H9 (cell line): ENCODE measurements around the gene IQSEC1. TPM values are rescaled to one million over a fixed set of nuclear protein-coding genes. Genes with fewer than 3 reads are reported as not detected.

Experiments
- DNase-seq: peaks from one replicate; pipeline ENCODE4 v3.0.0-alpha.2; 2017
- H2AFZ ChIP-seq: one replicate; pipeline ENCODE4 v1.6.1; 2013; ENCODE audit warnings: mild to moderate bottlenecking, low read length, control low read depth, moderate library complexity
- H2AK5ac ChIP-seq: 2 replicates; pipeline ENCODE4 v1.6.1; 2013; ENCODE audit warnings: low read length, control low read depth, mixed read lengths; ENCODE audit not compliant: insufficient read length
- H2BK120ac ChIP-seq: one replicate; pipeline ENCODE4 v1.6.1; 2013; ENCODE audit warnings: low read depth, mild to moderate bottlenecking, low read length, control low read depth, inconsistent platforms; ENCODE audit not compliant: poor library complexity, severe bottlenecking
- H2BK12ac ChIP-seq: 2 replicates; pipeline ENCODE4 v1.6.1; 2013; ENCODE audit warnings: low read length, control low read depth, mixed read lengths, low read depth; ENCODE audit not compliant: insufficient read length
- H2BK15ac ChIP-seq: 2 replicates; pipeline ENCODE4 v1.6.1; 2013; ENCODE audit warnings: low read depth, low read length, control low read depth
- H2BK20ac ChIP-seq: one replicate; pipeline ENCODE4 v1.6.1; 2013; ENCODE audit warnings: low read depth, mild to moderate bottlenecking, low read length, control low read depth, inconsistent platforms; ENCODE audit not compliant: poor library complexity, severe bottlenecking
- H2BK5ac ChIP-seq: 2 replicates; pipeline ENCODE4 v1.6.1; 2013; ENCODE audit warnings: low read length, control low read depth, mixed read lengths; ENCODE audit not compliant: insufficient read length
- H3K14ac ChIP-seq: 2 replicates; pipeline ENCODE4 v1.6.1; 2013; ENCODE audit warnings: low read length, control low read depth; ENCODE audit not compliant: insufficient read depth
- H3K18ac ChIP-seq: 2 replicates; pipeline ENCODE4 v1.6.1; 2013; ENCODE audit warnings: low read depth, mild to moderate bottlenecking, mixed read lengths, low read length, control low read depth; ENCODE audit not compliant: insufficient read length
- H3K23ac ChIP-seq: 2 replicates; pipeline ENCODE4 v1.6.1; 2013; ENCODE audit warnings: low read length, control low read depth, mixed read lengths, low read depth; ENCODE audit not compliant: insufficient read length
- H3K23me2 ChIP-seq: 2 replicates; pipeline ENCODE4 v1.6.1; 2013; ENCODE audit warnings: low read depth, mild to moderate bottlenecking, mixed read lengths, low read length, control low read depth; ENCODE audit not compliant: insufficient read length, poor library complexity, severe bottlenecking
- H3K27ac ChIP-seq: 2 replicates; pipeline ENCODE4 v1.5.1; 2013; ENCODE audit warnings: low read length, control low read depth, mixed read lengths, low read depth; ENCODE audit not compliant: insufficient read length
- H3K27me3 ChIP-seq: 2 replicates; pipeline ENCODE4 v1.6.1; 2013; ENCODE audit warnings: low read length, control low read depth, inconsistent platforms; ENCODE audit not compliant: insufficient read depth
- H3K4ac ChIP-seq: 2 replicates; pipeline ENCODE4 v1.6.1; 2013; ENCODE audit warnings: low read depth, mild to moderate bottlenecking, control low read depth, inconsistent platforms, low read length, moderate library complexity
- H3K4me1 ChIP-seq: 2 replicates; pipeline ENCODE4 v1.6.1; 2013; ENCODE audit warnings: low read length, control low read depth, inconsistent platforms; ENCODE audit not compliant: insufficient read depth
- H3K4me2 ChIP-seq: 2 replicates; pipeline ENCODE4 v1.6.1; 2013; ENCODE audit warnings: low read length, control low read depth, mixed read lengths; ENCODE audit not compliant: insufficient read length, insufficient read depth
- H3K56ac ChIP-seq: 2 replicates; pipeline ENCODE4 v1.6.1; 2013; ENCODE audit warnings: low read depth, mild to moderate bottlenecking, mixed read lengths, low read length, control low read depth; ENCODE audit not compliant: insufficient read length
- H3K79me1 ChIP-seq: 2 replicates; pipeline ENCODE4 v1.6.1; 2013; ENCODE audit warnings: low read depth, mild to moderate bottlenecking, moderate library complexity, low read length, control low read depth, inconsistent platforms; ENCODE audit not compliant: insufficient read depth, poor library complexity, severe bottlenecking
- H3K79me2 ChIP-seq: 2 replicates; pipeline ENCODE4 v1.6.1; 2013; ENCODE audit warnings: low read length, control low read depth, inconsistent platforms; ENCODE audit not compliant: insufficient read depth
- H3K9ac ChIP-seq: 2 replicates; pipeline ENCODE4 v1.6.1; 2013; ENCODE audit warnings: low read length, control low read depth, mixed read lengths; ENCODE audit not compliant: insufficient read length; ENCODE audit errors: extremely low read depth
- H3K9me3 ChIP-seq: one replicate; pipeline ENCODE4 v1.6.1; 2013; ENCODE audit warnings: low read depth, low read length, inconsistent platforms; ENCODE audit not compliant: control insufficient read depth
- H3T11ph ChIP-seq: one replicate; pipeline ENCODE4 v1.6.1; 2013; ENCODE audit warnings: mild to moderate bottlenecking, low read length, control low read depth, inconsistent platforms
- H4K20me1 ChIP-seq: one replicate; pipeline ENCODE4 v1.6.1; 2013; ENCODE audit not compliant: control insufficient read depth, insufficient read length, insufficient read depth
- H4K5ac ChIP-seq: 2 replicates; pipeline ENCODE4 v1.6.1; 2013; ENCODE audit warnings: low read depth, mild to moderate bottlenecking, mixed read lengths, low read length, control low read depth; ENCODE audit not compliant: insufficient read length
- H4K8ac ChIP-seq: replicated peaks from 2 replicates; pipeline ENCODE4 v1.6.1; 2013; ENCODE audit warnings: low read length, control low read depth, mixed read lengths, low read depth; ENCODE audit not compliant: insufficient read length
- H4K91ac ChIP-seq: 2 replicates; pipeline ENCODE4 v1.6.1; 2013; ENCODE audit warnings: low read depth, mild to moderate bottlenecking, moderate library complexity, mixed read lengths, low read length, control low read depth; ENCODE audit not compliant: insufficient read length
- H3K27ac Mint-ChIP-seq, 3 experiments: 2 replicates in 2 of 3; 3 replicates in 1 of 3; pipeline ENCODE4 v1.8.0; 2020 to 2021; ENCODE audit warnings: mixed read lengths in 3 of 3, mild to moderate bottlenecking in 1 of 3, moderate library complexity in 1 of 3
- H3K27me3 Mint-ChIP-seq: 2 replicates; pipeline ENCODE4 v1.8.0; 2021; ENCODE audit warnings: low read depth, mild to moderate bottlenecking, moderate library complexity, mixed read lengths
- H3K36me3 Mint-ChIP-seq, 3 experiments: 2 replicates in 2 of 3; 3 replicates in 1 of 3; pipeline ENCODE4 v1.8.0; 2020 to 2021; ENCODE audit warnings: low read depth in 3 of 3, mixed read lengths in 3 of 3; ENCODE audit not compliant: insufficient read depth in 1 of 3
- H3K4me1 Mint-ChIP-seq, 2 experiments: 2 replicates each; pipeline ENCODE4 v1.8.0; 2020; ENCODE audit warnings: mixed read lengths in 2 of 2
- H3K4me3 Mint-ChIP-seq, 2 experiments: 2 replicates in 1 of 2; 3 replicates in 1 of 2; pipeline ENCODE4 v1.8.0; 2020 to 2021; ENCODE audit warnings: mild to moderate bottlenecking in 2 of 2, mixed read lengths in 2 of 2, moderate library complexity in 1 of 2
- H3K9me3 Mint-ChIP-seq, 2 experiments: 2 replicates in 1 of 2; 3 replicates in 1 of 2; pipeline ENCODE4 v1.8.0; 2020; ENCODE audit warnings: mild to moderate bottlenecking in 2 of 2, mixed read lengths in 2 of 2, moderate library complexity in 1 of 2
- WGBS: extraction: QIAGEN DNeasy Blood & Tissue Kit; methylation state at CpG from one replicate; pipeline ENCODE4 v1.1.7; 2013; ENCODE audit warnings: missing lambda C conversion rate, low lambda C conversion rate, mixed read lengths; ENCODE audit not compliant: insufficient read length; ENCODE audit errors: extremely low coverage; 5-methylcytosine and 5-hydroxymethylcytosine counted together
- total RNA-seq: library from RNA; stranded (reverse); gene quantifications from 2 replicates; pipeline ENCODE4 v1.2.1, GENCODE V29; 2021
- TF ChIP-seq, protein P1 (sequence below): fragments of 200-600 bp; sonication (generic); conservative IDR thresholded peaks from 3 replicates; pipeline ENCODE4 v1.8.0; 2021; ENCODE audit warnings: antibody characterized with exemption, mild to moderate bottlenecking

IQSEC1 gene
- total RNA-seq, 1 experiment from 2014 or later: 19.1 TPM

DNA sequence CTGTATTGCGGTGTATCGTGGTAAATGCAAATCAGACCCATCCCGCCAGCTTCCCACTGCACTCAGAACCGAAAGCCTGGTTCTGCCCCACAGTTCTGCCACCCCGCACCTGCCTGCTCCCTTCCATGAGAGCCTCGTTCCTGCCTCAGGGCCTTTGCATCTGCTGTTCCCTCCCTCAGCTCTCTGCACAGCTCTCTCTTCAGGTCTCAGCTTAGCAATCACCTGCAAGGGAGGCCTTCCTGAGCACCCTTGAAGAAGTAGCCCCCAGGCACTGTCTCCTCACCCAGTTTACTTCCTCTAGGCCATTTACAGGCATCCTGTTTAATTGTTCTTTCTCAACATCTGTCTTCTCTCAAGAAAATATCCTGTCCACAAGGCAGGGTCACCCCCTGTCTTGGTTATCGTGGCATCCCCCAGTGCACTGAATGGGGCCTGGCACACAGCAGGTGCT is 13.3 kb upstream of the IQSEC1 start:
- Histone ChIP-seq H3K9me3 (no peaks in the 10 kb centered on the region), H2AFZ (no peak overlapping the region), H3K79me1 (no peaks in the 10 kb centered on the region), H4K8ac (no peak overlapping the region), H3K27me3 (no peaks in the 10 kb centered on the region), H3T11ph (no peak overlapping the region), H4K5ac (no peak overlapping the region), H2BK20ac (no peak overlapping the region), H3K23ac (no peak overlapping the region), H3K4ac (no peak overlapping the region), H2BK5ac (no peak overlapping the region), H4K20me1 (no peaks in the 10 kb centered on the region), H2BK15ac (no peak overlapping the region), H3K27ac (no peak overlapping the region), H3K23me2 (no peaks in the 10 kb centered on the region), H2AK5ac (no peak overlapping the region), H3K14ac (no peak overlapping the region), H3K4me2 (no peak overlapping the region), H3K56ac (no peak overlapping the region), H2BK120ac (no peak overlapping the region), H2BK12ac (no peak overlapping the region), H3K9ac (no peak overlapping the region), H3K79me2 (no peaks in the 10 kb centered on the region), H4K91ac (no peak overlapping the region), H3K4me1 (no peaks in the 10 kb centered on the region), H3K18ac (no peak overlapping the region)
- TF ChIP-seq, protein P1, sequence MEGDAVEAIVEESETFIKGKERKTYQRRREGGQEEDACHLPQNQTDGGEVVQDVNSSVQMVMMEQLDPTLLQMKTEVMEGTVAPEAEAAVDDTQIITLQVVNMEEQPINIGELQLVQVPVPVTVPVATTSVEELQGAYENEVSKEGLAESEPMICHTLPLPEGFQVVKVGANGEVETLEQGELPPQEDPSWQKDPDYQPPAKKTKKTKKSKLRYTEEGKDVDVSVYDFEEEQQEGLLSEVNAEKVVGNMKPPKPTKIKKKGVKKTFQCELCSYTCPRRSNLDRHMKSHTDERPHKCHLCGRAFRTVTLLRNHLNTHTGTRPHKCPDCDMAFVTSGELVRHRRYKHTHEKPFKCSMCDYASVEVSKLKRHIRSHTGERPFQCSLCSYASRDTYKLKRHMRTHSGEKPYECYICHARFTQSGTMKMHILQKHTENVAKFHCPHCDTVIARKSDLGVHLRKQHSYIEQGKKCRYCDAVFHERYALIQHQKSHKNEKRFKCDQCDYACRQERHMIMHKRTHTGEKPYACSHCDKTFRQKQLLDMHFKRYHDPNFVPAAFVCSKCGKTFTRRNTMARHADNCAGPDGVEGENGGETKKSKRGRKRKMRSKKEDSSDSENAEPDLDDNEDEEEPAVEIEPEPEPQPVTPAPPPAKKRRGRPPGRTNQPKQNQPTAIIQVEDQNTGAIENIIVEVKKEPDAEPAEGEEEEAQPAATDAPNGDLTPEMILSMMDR: no peak
- no CpG with 5 or more reads among the region's 7 CpGs for WGBS
- Mint-ChIP-seq H3K36me3 (no peaks in the 10 kb centered on the region), H3K27me3 (peaks cover 4% of the 10 kb centered on the region), H3K4me1 (peaks cover 0 to 3% of the 10 kb centered on the region in 2 experiments; a peak in 1 of 4 replicates), H3K9me3 (no peaks in the 10 kb centered on the region), H3K27ac (no peak overlapping the region; a peak in 1 of 7 replicates), H3K4me3 (no peak overlapping the region)
- no peak for DNase-seq
